ENCODE measurements around the gene EPHA5. TPM values are rescaled to one million over a fixed set of nuclear protein-coding genes. Genes with fewer than 3 reads are reported as not detected.

Gene EPHA5
- total and polyA plus RNA-seq, 9 of the 15 experiments (the other 6 are each of a cell fraction or from before 2014, with no cell fraction given), result 0.04 TPM; not detected in 8

DNA sequence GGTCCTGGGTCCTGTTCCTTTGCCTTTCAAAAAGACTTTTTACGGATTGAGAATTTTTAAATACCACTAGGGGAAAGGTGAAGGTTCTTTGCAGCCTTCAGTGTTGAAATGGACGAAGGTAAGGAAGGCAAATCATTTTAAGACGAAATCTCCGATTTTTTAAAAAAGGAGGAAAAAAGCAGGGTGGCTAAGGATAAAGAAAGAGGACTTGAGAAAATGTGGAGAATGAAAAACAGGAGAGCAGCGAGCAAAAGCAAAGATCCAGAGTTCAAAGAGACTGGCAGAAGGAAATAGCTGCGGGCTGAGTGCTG lies 314 bp downstream of the EPHA5 start:
- Histone ChIP-seq H3K9me3 (replicated peaks; ENCODE audit: control insufficient read depth, insufficient read depth, low read depth, low read length) (no peaks in the 10 kb centered on the region), H2AFZ (ENCODE audit: low read depth, low read length) (no peak overlapping the region), H3K27ac (ENCODE audit: extremely low read depth, low read depth, low read length) (no peak overlapping the region), H3K9ac (ENCODE audit: insufficient read depth in 1 of 2, low read depth in 2 of 2, low read length in 2 of 2) (no peak overlapping the region), H3K79me2 (ENCODE audit: control insufficient read depth, insufficient read depth, low read length) (no peaks in the 10 kb centered on the region), H3K4me3 (no peak overlapping the region), H3K36me3 (ENCODE audit: control insufficient read depth, insufficient read depth, low read length) (no peaks in the 10 kb centered on the region), H3K4me2 (ENCODE audit: insufficient read depth, low read length) (no peak overlapping the region), H3K9me1 (ENCODE audit: control insufficient read depth, insufficient read depth, low read length) (no peaks in the 10 kb centered on the region), H3K4me1 (replicated peaks in 1 of 2; ENCODE audit: control insufficient read depth in 2 of 2, insufficient read depth in 2 of 2, low read length in 2 of 2) (peaks cover 0 to 9% of the 10 kb centered on the region in 2 experiments; a peak in 2 of 5 replicates), H3K27me3 (ENCODE audit: control insufficient read depth in 2 of 2, insufficient read depth in 2 of 2, low read length in 2 of 2) (no peaks in the 10 kb centered on the region), H4K20me1 (replicated peaks; ENCODE audit: control insufficient read depth, insufficient read depth, low read length) (no peaks in the 10 kb centered on the region)
- BruUV-seq (replicated peaks), result no TSS peak
- intact Hi-C loops (cut with micrococcal nuclease) (no loop called here), in situ Hi-C loops (cut with MboI) (no loop called here)
- ChIA-PET POLR2A (no interaction called here), CTCF (ENCODE audit: low intra/inter-chr PET ratio) (no interaction called here)
- TF ChIP-seq ZNF263 (CRISPR knock-in tag; IDR thresholded peaks at IDR 0.05; ENCODE audit: borderline replicate concordance), result no peak
- TF ChIP-seq ZSCAN32 (CRISPR knock-in tag; IDR thresholded peaks at IDR 0.05), result no peak
- FAIRE-seq (no peak), ATAC-seq (no peak), DNase-seq (ENCODE audit: extremely low read depth in 1 of 4, low spot score in 3 of 4) (no peak)
- WGBS (ENCODE audit: insufficient coverage, low coverage, missing lambda C conversion rate), result 0% methylated on average over 6 of the region's 6 CpGs

DNA sequence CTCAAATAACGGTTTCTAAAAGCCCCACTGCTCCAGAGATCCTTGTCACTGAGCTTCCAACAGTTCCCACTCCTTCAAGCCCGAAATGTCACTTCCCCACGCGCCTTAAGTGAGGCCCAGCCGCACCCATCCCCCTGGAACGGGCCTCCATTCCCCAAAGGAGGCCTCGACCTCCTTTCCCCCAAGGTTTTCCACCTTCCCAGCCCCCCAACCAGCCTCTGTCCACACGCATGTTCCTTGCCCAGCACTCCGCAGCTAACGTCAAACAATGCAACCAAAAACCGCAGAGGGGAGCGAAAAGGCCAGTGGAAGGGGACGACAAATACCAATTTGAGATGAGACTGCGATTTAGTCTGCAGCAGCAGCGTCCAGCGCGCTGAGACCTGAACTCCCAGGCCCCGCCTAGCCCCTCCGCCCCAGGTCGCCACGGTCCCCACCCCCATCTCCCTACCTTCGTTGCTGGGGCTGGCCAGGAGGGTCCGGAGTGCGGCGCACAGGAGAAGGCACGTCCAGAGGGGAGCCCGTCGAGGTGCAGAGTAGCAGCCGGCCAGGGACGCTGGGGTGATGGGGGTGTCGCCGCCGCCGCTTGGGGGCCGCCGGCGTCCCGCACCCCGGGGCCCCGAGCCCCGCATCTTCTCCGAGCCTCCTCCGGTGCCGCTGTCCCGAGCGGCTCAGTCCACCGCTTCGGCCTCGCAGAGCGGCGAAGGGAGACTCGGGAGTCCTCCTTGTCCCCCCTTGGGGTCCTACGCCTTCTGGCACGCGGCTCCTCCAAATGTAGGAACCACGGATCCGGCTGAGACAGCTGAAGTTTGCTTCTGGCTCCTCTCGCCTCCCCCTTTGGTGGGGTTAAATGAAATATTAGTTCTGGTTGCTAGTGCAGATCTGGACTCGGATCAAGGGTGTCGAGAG lies 924 bp downstream of the EPHA5 start:
- no peaks in the 10 kb centered on the region for H4K20me1 ChIP-seq (replicated peaks; ENCODE audit: control insufficient read depth, insufficient read depth, low read length)
- H3K9me3 ChIP-seq (replicated peaks; ENCODE audit: control insufficient read depth, insufficient read depth, low read depth, low read length), result no peaks in the 10 kb centered on the region
- ATAC-seq, result no peak
- no peak overlapping the region for H3K4me3 ChIP-seq
- BruUV-seq (replicated peaks), result no TSS peak
- no peaks in the 10 kb centered on the region for H3K9me1 ChIP-seq (ENCODE audit: control insufficient read depth, insufficient read depth, low read length)
- intact Hi-C loops (cut with micrococcal nuclease), result no loop called here
- H3K27me3 ChIP-seq (ENCODE audit: control insufficient read depth in 2 of 2, insufficient read depth in 2 of 2, low read length in 2 of 2), result no peaks in the 10 kb centered on the region
- peaks cover 0 to 9% of the 10 kb centered on the region in 2 experiments; a peak in 2 of 5 replicates for H3K4me1 ChIP-seq (replicated peaks in 1 of 2; ENCODE audit: control insufficient read depth in 2 of 2, insufficient read depth in 2 of 2, low read length in 2 of 2)
- TF ChIP-seq RUNX1 (IDR thresholded peaks at IDR 0.05; ENCODE audit: low read depth) (no peak), GTF3C2 (IDR thresholded peaks at IDR 0.05; ENCODE audit: borderline replicate concordance, extremely low read depth, insufficient read length) (no peak), ZKSCAN3 (CRISPR knock-in tag; IDR thresholded peaks at IDR 0.05) (no peak), SETDB1 (IDR thresholded peaks at IDR 0.05; ENCODE audit: low read length) (no peak), HLTF (IDR thresholded peaks at IDR 0.05) (no peak), ELF1 (tag; IDR thresholded peaks at IDR 0.05) (no peak)
- TF ChIP-seq, protein P1, sequence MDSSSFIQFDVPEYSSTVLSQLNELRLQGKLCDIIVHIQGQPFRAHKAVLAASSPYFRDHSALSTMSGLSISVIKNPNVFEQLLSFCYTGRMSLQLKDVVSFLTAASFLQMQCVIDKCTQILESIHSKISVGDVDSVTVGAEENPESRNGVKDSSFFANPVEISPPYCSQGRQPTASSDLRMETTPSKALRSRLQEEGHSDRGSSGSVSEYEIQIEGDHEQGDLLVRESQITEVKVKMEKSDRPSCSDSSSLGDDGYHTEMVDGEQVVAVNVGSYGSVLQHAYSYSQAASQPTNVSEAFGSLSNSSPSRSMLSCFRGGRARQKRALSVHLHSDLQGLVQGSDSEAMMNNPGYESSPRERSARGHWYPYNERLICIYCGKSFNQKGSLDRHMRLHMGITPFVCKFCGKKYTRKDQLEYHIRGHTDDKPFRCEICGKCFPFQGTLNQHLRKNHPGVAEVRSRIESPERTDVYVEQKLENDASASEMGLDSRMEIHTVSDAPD (CRISPR knock-in tag; IDR thresholded peaks at IDR 0.05), result no peak
- DNase-seq (ENCODE audit: extremely low read depth in 1 of 4, low spot score in 3 of 4), result no peak
- FAIRE-seq, result no peak
- H3K36me3 ChIP-seq (ENCODE audit: control insufficient read depth, insufficient read depth, low read length), result no peaks in the 10 kb centered on the region
- 2% methylated on average over 45 of the region's 60 CpGs for WGBS (ENCODE audit: insufficient coverage, low coverage, missing lambda C conversion rate)
- CTCF ChIA-PET (ENCODE audit: low intra/inter-chr PET ratio), result no interaction called here
- no peak overlapping the region for H3K9ac ChIP-seq (ENCODE audit: insufficient read depth in 1 of 2, low read depth in 2 of 2, low read length in 2 of 2)
- H3K27ac ChIP-seq (ENCODE audit: extremely low read depth, low read depth, low read length), result no peak overlapping the region
- POLR2A ChIA-PET, result no interaction called here
- no peaks in the 10 kb centered on the region for H3K79me2 ChIP-seq (ENCODE audit: control insufficient read depth, insufficient read depth, low read length)
- in situ Hi-C loops (cut with MboI), result no loop called here
- no peak overlapping the region for H3K4me2 ChIP-seq (ENCODE audit: insufficient read depth, low read length)
- no peak overlapping the region for H2AFZ ChIP-seq (ENCODE audit: low read depth, low read length)

All from K562 (cell line).